Astrocyte (in vitro differentiated cells and primary cell): Measurements from ENCODE around the gene ANKRD53. TPM values are rescaled to one million over a fixed set of nuclear protein-coding genes. Genes with fewer than 3 reads are reported as not detected.

Source experiments
- DNase-seq: peaks from one replicate; pipeline ENCODE4 v3.0.0-alpha.2; 2010; ENCODE audit warnings: low read depth
- FAIRE-seq: peaks from 2 replicates; lab custom pipeline; 2011; peaks lifted over from hg19 to GRCh38; lab: Jason Lieb, UNC
- H2AFZ ChIP-seq: 2 replicates; pipeline ENCODE4 v1.6.0; 2012; ENCODE audit warnings: low read depth, low read length, inconsistent platforms
- H3K27ac ChIP-seq: 2 replicates; pipeline ENCODE4 v1.5.1; 2011; ENCODE audit warnings: low read depth, low read length, inconsistent platforms
- H3K27me3 ChIP-seq: 2 replicates; pipeline ENCODE4 v1.6.0; 2011; ENCODE audit warnings: low read length, inconsistent platforms; ENCODE audit not compliant: insufficient read depth
- H3K36me3 ChIP-seq: 2 replicates; pipeline ENCODE4 v1.5.1; 2011; ENCODE audit warnings: low read length, inconsistent platforms; ENCODE audit not compliant: insufficient read depth
- H3K4me1 ChIP-seq: 2 replicates; pipeline ENCODE4 v1.5.1; 2011; ENCODE audit warnings: low read length, inconsistent platforms; ENCODE audit not compliant: insufficient read depth
- H3K4me2 ChIP-seq: 2 replicates; pipeline ENCODE4 v1.6.0; 2012; ENCODE audit warnings: low read length, inconsistent platforms
- H3K4me3 ChIP-seq: 2 replicates; pipeline ENCODE4 v1.5.1; 2011; ENCODE audit warnings: low read depth, mild to moderate bottlenecking, low read length, inconsistent platforms; ENCODE audit not compliant: insufficient read depth
- H3K79me2 ChIP-seq: 2 replicates; pipeline ENCODE4 v1.6.0; 2012; ENCODE audit warnings: mild to moderate bottlenecking, low read length, inconsistent platforms; ENCODE audit not compliant: insufficient read depth
- H3K9ac ChIP-seq: 2 replicates; pipeline ENCODE4 v1.6.0; 2012; ENCODE audit warnings: mild to moderate bottlenecking, low read length, inconsistent platforms
- H3K9me3 ChIP-seq: 2 replicates; pipeline ENCODE4 v1.5.1; 2012; ENCODE audit warnings: low read depth, mild to moderate bottlenecking, low read length, inconsistent platforms; ENCODE audit not compliant: insufficient read depth
- H4K20me1 ChIP-seq: 2 replicates; pipeline ENCODE4 v1.6.0; 2012; ENCODE audit warnings: low read length, inconsistent platforms; ENCODE audit not compliant: insufficient read depth
- H3K27ac Mint-ChIP-seq: one replicate; pipeline ENCODE4 v1.8.0; 2021; ENCODE audit warnings: mild to moderate bottlenecking, mixed read lengths; ENCODE audit not compliant: unreplicated experiment
- H3K27me3 Mint-ChIP-seq: one replicate; pipeline ENCODE4 v1.8.0; 2021; ENCODE audit warnings: low read depth, mixed read lengths; ENCODE audit not compliant: unreplicated experiment
- H3K36me3 Mint-ChIP-seq: one replicate; pipeline ENCODE4 v1.8.0; 2021; ENCODE audit warnings: low read depth, mixed read lengths; ENCODE audit not compliant: unreplicated experiment
- H3K4me1 Mint-ChIP-seq: one replicate; pipeline ENCODE4 v1.8.0; 2021; ENCODE audit warnings: low read depth, mixed read lengths; ENCODE audit not compliant: unreplicated experiment
- H3K4me3 Mint-ChIP-seq: one replicate; pipeline ENCODE4 v1.8.0; 2021; ENCODE audit warnings: mild to moderate bottlenecking, moderate library complexity, mixed read lengths; ENCODE audit not compliant: unreplicated experiment
- H3K9me3 Mint-ChIP-seq: one replicate; pipeline ENCODE4 v1.8.0; 2021; ENCODE audit warnings: mild to moderate bottlenecking, mixed read lengths; ENCODE audit not compliant: unreplicated experiment
- EZH2 ChIP-seq: IDR thresholded peaks from 2 replicates; pipeline ENCODE4 v1.6.1; 2012; ENCODE audit warnings: mild to moderate bottlenecking, low read length, inconsistent platforms; ENCODE audit not compliant: insufficient read depth
- total RNA-seq: library from RNA; stranded (reverse); gene quantifications from 2 replicates; pipeline ENCODE4 v1.2.1, GENCODE V29; 2021
- TF ChIP-seq, protein P1 (sequence below): IDR thresholded peaks from 2 replicates; pipeline ENCODE4 v1.5.1; 2011; ENCODE audit warnings: low read depth, mild to moderate bottlenecking, inconsistent platforms, low read length, moderate library complexity; ENCODE audit not compliant: insufficient read depth

ANKRD53 gene
- total RNA-seq, 1 donor from 2014 or later, result 1.1 TPM

DNA sequence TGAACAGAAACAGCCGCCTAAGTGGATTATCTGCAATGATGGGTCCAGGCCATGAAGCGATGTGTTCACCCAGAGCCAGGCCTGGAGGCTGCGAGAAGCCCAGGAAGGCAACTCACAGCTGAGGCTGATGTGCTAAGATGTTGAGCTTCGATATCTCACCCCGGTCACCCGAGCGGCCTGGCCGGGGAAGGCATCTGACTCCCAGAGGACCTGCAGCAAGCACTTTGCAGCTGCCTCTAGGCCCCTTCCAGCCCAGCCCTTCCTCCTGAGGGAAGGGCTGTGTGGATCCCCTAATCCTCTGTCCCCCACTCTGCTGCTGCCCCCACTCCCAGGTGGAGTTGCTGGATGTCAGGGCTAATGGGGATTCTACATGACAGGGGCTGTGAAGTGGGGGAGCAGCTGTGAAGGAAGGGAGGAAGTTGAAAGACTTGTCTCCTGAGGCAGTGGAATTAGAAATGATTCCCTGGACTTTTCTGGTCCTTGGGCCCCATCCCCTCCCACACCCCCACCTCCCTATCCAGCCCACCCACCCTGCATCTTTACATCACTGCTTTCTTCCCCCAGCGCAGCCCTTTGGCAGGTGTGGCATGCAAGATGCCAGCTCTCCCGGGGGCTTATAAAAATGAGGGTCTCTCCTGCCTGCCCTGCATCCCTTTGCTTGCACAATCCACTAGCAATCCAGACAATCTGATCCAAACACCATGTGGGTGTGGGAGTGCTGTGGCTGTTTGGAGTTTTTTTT lies 38.4 kb upstream of the ANKRD53 start:
- no peaks in the 10 kb centered on the region for H3K36me3 ChIP-seq
- no peak overlapping the region for H3K4me3 Mint-ChIP-seq

DNA sequence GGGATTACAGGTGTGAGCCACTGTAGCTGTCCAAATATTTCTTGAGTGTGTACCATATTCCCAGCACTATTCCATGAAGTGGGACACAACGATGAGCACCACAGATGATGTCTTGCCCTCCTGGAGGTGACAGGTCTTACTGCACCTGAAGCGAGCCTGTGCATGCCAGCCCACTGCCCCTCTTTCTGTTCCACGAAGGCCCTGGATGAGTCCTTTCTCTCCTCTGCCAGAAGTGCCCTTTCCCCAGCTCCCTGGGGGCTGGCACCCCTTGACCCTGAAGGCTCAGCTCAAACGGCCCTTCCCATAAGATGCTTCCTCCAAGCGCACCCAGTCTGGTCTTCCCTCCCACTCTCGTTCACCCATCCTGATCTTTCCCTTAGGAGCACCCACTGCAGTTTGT lies 37.2 kb upstream of the ANKRD53 start:
- no peaks in the 10 kb centered on the region for H4K20me1 ChIP-seq
- Mint-ChIP-seq H3K36me3 (peaks cover 3% of the 10 kb centered on the region), H3K27me3 (peaks cover 69% of the 10 kb centered on the region), H3K9me3 (no peaks in the 10 kb centered on the region), H3K4me3 (no peak overlapping the region), H3K27ac (no peak overlapping the region), H3K4me1 (peaks cover 24% of the 10 kb centered on the region)
- H2AFZ ChIP-seq, result no peak overlapping the region
- H3K9me3 ChIP-seq, result no peaks in the 10 kb centered on the region
- no peak overlapping the region for H3K4me3 ChIP-seq
- H3K36me3 ChIP-seq, result no peaks in the 10 kb centered on the region
- H3K4me1 ChIP-seq, result peaks cover 4% of the 10 kb centered on the region
- no peak overlapping the region for H3K4me2 ChIP-seq
- no peak overlapping the region for H3K9ac ChIP-seq
- no peak for TF ChIP-seq EZH2
- TF ChIP-seq, protein P1, sequence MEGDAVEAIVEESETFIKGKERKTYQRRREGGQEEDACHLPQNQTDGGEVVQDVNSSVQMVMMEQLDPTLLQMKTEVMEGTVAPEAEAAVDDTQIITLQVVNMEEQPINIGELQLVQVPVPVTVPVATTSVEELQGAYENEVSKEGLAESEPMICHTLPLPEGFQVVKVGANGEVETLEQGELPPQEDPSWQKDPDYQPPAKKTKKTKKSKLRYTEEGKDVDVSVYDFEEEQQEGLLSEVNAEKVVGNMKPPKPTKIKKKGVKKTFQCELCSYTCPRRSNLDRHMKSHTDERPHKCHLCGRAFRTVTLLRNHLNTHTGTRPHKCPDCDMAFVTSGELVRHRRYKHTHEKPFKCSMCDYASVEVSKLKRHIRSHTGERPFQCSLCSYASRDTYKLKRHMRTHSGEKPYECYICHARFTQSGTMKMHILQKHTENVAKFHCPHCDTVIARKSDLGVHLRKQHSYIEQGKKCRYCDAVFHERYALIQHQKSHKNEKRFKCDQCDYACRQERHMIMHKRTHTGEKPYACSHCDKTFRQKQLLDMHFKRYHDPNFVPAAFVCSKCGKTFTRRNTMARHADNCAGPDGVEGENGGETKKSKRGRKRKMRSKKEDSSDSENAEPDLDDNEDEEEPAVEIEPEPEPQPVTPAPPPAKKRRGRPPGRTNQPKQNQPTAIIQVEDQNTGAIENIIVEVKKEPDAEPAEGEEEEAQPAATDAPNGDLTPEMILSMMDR, result no peak
- peaks cover 9% of the 10 kb centered on the region for H3K27me3 ChIP-seq
- H3K79me2 ChIP-seq, result no peaks in the 10 kb centered on the region
- no peak for DNase-seq
- no peak overlapping the region for H3K27ac ChIP-seq
- FAIRE-seq, result no peak

More for the DNA sequence above, 38.4 kb upstream of the ANKRD53 start:
- Mint-ChIP-seq H3K4me1 (peaks cover 17% of the 10 kb centered on the region), H3K36me3 (peaks cover 3% of the 10 kb centered on the region), H3K27me3 (peaks cover 72% of the 10 kb centered on the region), H3K27ac (no peak overlapping the region), H3K9me3 (no peaks in the 10 kb centered on the region)
- Histone ChIP-seq H3K4me1 (no peaks in the 10 kb centered on the region), H4K20me1 (no peaks in the 10 kb centered on the region), H2AFZ (no peak overlapping the region), H3K4me3 (no peak overlapping the region), H3K9me3 (no peaks in the 10 kb centered on the region), H3K4me2 (no peak overlapping the region), H3K79me2 (no peaks in the 10 kb centered on the region), H3K9ac (no peak overlapping the region), H3K27ac (no peak overlapping the region), H3K27me3 (peaks cover 13% of the 10 kb centered on the region)
- DNase-seq (no peak), FAIRE-seq (no peak)
- TF ChIP-seq, protein P1, result no peak

- no peaks in the 10 kb centered on the region for H4K20me1 ChIP-seq
- no peak overlapping the region for H3K4me3 ChIP-seq
- H2AFZ ChIP-seq, result no peak overlapping the region
- no peaks in the 10 kb centered on the region for H3K9me3 ChIP-seq
- H3K27ac Mint-ChIP-seq, result no peak overlapping the region
- peaks cover 4% of the 10 kb centered on the region for H3K4me1 ChIP-seq
- H3K4me2 ChIP-seq, result no peak overlapping the region
- H3K27me3 ChIP-seq, result peaks cover 9% of the 10 kb centered on the region
- peaks cover 64% of the 10 kb centered on the region for H3K27me3 Mint-ChIP-seq
- no peak overlapping the region for H3K27ac ChIP-seq
- TF ChIP-seq EZH2, result no peak
- TF ChIP-seq, protein P1, result no peak
- H3K9me3 Mint-ChIP-seq, result no peaks in the 10 kb centered on the region
- no peak for FAIRE-seq
- H3K36me3 Mint-ChIP-seq, result peaks cover 3% of the 10 kb centered on the region
- H3K9ac ChIP-seq, result no peak overlapping the region
- no peak overlapping the region for H3K4me3 Mint-ChIP-seq
- H3K4me1 Mint-ChIP-seq, result peaks cover 22% of the 10 kb centered on the region
- no peak for DNase-seq
- H3K36me3 ChIP-seq, result no peaks in the 10 kb centered on the region
- H3K79me2 ChIP-seq, result no peaks in the 10 kb centered on the region
Measured at GRCh38 chr2:70941701-70942100, 36.7 kb upstream of the ANKRD53 start.
